B cell (primary cell): ENCODE measurements around the gene IPO11.

Experiments
- EZH2 ChIP-seq: IDR thresholded peaks from 2 replicates; pipeline ENCODE4 v1.6.1; 2012; ENCODE audit warnings: borderline replicate concordance, low read depth, mild to moderate bottlenecking, moderate library complexity, low read length; ENCODE audit not compliant: insufficient read depth, poor library complexity, severe bottlenecking
- TF ChIP-seq, protein P1 (sequence below): fragments of 200-600 bp; IDR thresholded peaks from one replicate; pipeline ENCODE4 v1.8.0; 2022; ENCODE audit warnings: antibody characterized with exemption, mild to moderate bottlenecking

DNA sequence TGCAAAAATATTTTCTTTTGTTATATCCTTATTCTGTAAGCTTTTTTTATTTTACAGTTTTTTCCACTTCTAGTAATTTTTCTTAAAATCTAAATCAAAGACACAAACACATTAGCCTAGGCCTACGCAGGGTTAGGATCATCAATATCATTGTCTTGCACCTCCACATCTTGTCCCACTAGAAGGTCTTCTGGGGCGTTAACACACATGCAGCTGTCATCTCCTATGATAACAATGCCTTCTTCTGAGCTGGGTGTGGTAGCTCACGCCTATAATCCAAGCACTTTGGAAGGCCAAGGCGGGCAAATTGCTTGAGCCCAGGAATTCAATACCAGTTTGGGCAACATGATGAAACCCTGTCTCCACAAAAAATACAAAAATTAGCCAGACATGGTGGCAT lies 87.2 kb downstream of the IPO11 start:
- TF ChIP-seq, protein P1, sequence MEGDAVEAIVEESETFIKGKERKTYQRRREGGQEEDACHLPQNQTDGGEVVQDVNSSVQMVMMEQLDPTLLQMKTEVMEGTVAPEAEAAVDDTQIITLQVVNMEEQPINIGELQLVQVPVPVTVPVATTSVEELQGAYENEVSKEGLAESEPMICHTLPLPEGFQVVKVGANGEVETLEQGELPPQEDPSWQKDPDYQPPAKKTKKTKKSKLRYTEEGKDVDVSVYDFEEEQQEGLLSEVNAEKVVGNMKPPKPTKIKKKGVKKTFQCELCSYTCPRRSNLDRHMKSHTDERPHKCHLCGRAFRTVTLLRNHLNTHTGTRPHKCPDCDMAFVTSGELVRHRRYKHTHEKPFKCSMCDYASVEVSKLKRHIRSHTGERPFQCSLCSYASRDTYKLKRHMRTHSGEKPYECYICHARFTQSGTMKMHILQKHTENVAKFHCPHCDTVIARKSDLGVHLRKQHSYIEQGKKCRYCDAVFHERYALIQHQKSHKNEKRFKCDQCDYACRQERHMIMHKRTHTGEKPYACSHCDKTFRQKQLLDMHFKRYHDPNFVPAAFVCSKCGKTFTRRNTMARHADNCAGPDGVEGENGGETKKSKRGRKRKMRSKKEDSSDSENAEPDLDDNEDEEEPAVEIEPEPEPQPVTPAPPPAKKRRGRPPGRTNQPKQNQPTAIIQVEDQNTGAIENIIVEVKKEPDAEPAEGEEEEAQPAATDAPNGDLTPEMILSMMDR, result no peak
- TF ChIP-seq EZH2, result no peak
